ENCODE data around the gene GRIK4.

GRIK4 gene

GRCh38 chr11:120686516-120686915, 175.0 kb downstream of the GRIK4 start:
- no peak overlapping the region for H3K4me3 ChIP-seq (ENCODE audit: low read depth, low read length)
- TF ChIP-seq CTCF (conservative IDR thresholded peaks at IDR 0.05; ENCODE audit: low read depth, low read length): no peak
- no peak for DNase-seq (ENCODE audit: low read depth)

GRCh38 chr11:120688163-120688562, 176.6 kb downstream of the GRIK4 start:
- H3K4me3 ChIP-seq (ENCODE audit: low read depth, low read length): no peak overlapping the region
- TF ChIP-seq CTCF (conservative IDR thresholded peaks at IDR 0.05; ENCODE audit: low read depth, low read length): no peak
- no peak for DNase-seq (ENCODE audit: low read depth)

- H3K4me3 ChIP-seq (ENCODE audit: low read depth, low read length): no peak overlapping the region
- no peak for DNase-seq (ENCODE audit: low read depth)
- TF ChIP-seq CTCF (conservative IDR thresholded peaks at IDR 0.05; ENCODE audit: low read depth, low read length): no peak
These were observed 178.2 kb downstream of the GRIK4 start for GRCh38 chr11:120689596-120690275.

GRCh38 chr11:120690406-120690805, 178.9 kb downstream of the GRIK4 start:
- no peak for TF ChIP-seq CTCF (conservative IDR thresholded peaks at IDR 0.05; ENCODE audit: low read depth, low read length)
- DNase-seq (ENCODE audit: low read depth): no peak
- no peak overlapping the region for H3K4me3 ChIP-seq (ENCODE audit: low read depth, low read length)

- DNase-seq (ENCODE audit: low read depth): no peak
- H3K4me3 ChIP-seq (ENCODE audit: low read depth, low read length): no peak overlapping the region
- TF ChIP-seq CTCF (conservative IDR thresholded peaks at IDR 0.05; ENCODE audit: low read depth, low read length): no peak
These were observed 183.2 kb downstream of the GRIK4 start for GRCh38 chr11:120694726-120695125.

GRCh38 chr11:120695426-120695825, 183.9 kb downstream of the GRIK4 start:
- no peak for TF ChIP-seq CTCF (conservative IDR thresholded peaks at IDR 0.05; ENCODE audit: low read depth, low read length)
- no peak for DNase-seq (ENCODE audit: low read depth)
- H3K4me3 ChIP-seq (ENCODE audit: low read depth, low read length): no peak overlapping the region

GRCh38 chr11:120695939-120696338, 184.4 kb downstream of the GRIK4 start:
- TF ChIP-seq CTCF (conservative IDR thresholded peaks at IDR 0.05; ENCODE audit: low read depth, low read length): no peak
- no peak overlapping the region for H3K4me3 ChIP-seq (ENCODE audit: low read depth, low read length)

More at GRCh38 chr11:120695939-120696338, 184.4 kb downstream of the GRIK4 start:
- DNase-seq (ENCODE audit: low read depth): no peak

Measured in choroid plexus epithelial cell (primary cell).